WI38 (cell line): ENCODE measurements around the gene DHX35.

Source experiments
- H3K4me3 ChIP-seq: 2 replicates; pipeline ENCODE4 v1.5.1; 2011; ENCODE audit warnings: low read depth, mild to moderate bottlenecking, control low read depth, low read length
- CTCF ChIP-seq: IDR thresholded peaks from 2 replicates; pipeline ENCODE4 v1.5.1; 2012; ENCODE audit warnings: low read depth, mild to moderate bottlenecking, control low read depth, low read length

Gene DHX35

GRCh38 chr20:38931984-38932383, 30.2 kb upstream of the DHX35 start:
- no peak for TF ChIP-seq CTCF
- no peak overlapping the region for H3K4me3 ChIP-seq

GRCh38 chr20:38932457-38933120, 29.6 kb upstream of the DHX35 start:
- no peak overlapping the region for H3K4me3 ChIP-seq
- TF ChIP-seq CTCF: no peak

GRCh38 chr20:38934530-38934929, 27.6 kb upstream of the DHX35 start:
- TF ChIP-seq CTCF: no peak
- H3K4me3 ChIP-seq: no peak overlapping the region

GRCh38 chr20:38935285-38935684, 26.9 kb upstream of the DHX35 start:
- no peak overlapping the region for H3K4me3 ChIP-seq
- TF ChIP-seq CTCF: no peak

GRCh38 chr20:38935967-38936407, 26.2 kb upstream of the DHX35 start:
- H3K4me3 ChIP-seq: no peak overlapping the region
- no peak for TF ChIP-seq CTCF

GRCh38 chr20:38937000-38937399, 25.1 kb upstream of the DHX35 start:
- TF ChIP-seq CTCF: no peak
- no peak overlapping the region for H3K4me3 ChIP-seq

- no peak overlapping the region for H3K4me3 ChIP-seq
- TF ChIP-seq CTCF: no peak
Observed at GRCh38 chr20:38937978-38938473, 24.1 kb upstream of the DHX35 start.
